ENCODE measurements around the gene TRIP10.
A peak's percentile ranks its signal among the peaks of the same experiment; 100 is the strongest.
"Not testable (repeated sequence)": the region's sequence is repeated elsewhere in the genome, so short reads cannot be mapped to it uniquely, and the experiment has no call there.

Gene TRIP10

GRCh38 chr19:6760606-6761005 is 21.1 kb downstream of the TRIP10 start:
- no peak for DNase-seq (ENCODE audit: low read depth)
- no peak overlapping the region for H3K4me3 ChIP-seq (ENCODE audit: control insufficient read depth, low read depth, low read length)
- TF ChIP-seq, protein P1, sequence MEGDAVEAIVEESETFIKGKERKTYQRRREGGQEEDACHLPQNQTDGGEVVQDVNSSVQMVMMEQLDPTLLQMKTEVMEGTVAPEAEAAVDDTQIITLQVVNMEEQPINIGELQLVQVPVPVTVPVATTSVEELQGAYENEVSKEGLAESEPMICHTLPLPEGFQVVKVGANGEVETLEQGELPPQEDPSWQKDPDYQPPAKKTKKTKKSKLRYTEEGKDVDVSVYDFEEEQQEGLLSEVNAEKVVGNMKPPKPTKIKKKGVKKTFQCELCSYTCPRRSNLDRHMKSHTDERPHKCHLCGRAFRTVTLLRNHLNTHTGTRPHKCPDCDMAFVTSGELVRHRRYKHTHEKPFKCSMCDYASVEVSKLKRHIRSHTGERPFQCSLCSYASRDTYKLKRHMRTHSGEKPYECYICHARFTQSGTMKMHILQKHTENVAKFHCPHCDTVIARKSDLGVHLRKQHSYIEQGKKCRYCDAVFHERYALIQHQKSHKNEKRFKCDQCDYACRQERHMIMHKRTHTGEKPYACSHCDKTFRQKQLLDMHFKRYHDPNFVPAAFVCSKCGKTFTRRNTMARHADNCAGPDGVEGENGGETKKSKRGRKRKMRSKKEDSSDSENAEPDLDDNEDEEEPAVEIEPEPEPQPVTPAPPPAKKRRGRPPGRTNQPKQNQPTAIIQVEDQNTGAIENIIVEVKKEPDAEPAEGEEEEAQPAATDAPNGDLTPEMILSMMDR (IDR thresholded peaks at IDR 0.05; ENCODE audit: control insufficient read depth, insufficient read depth, low read depth, low read length, missing control alignments) = no peak

DNA sequence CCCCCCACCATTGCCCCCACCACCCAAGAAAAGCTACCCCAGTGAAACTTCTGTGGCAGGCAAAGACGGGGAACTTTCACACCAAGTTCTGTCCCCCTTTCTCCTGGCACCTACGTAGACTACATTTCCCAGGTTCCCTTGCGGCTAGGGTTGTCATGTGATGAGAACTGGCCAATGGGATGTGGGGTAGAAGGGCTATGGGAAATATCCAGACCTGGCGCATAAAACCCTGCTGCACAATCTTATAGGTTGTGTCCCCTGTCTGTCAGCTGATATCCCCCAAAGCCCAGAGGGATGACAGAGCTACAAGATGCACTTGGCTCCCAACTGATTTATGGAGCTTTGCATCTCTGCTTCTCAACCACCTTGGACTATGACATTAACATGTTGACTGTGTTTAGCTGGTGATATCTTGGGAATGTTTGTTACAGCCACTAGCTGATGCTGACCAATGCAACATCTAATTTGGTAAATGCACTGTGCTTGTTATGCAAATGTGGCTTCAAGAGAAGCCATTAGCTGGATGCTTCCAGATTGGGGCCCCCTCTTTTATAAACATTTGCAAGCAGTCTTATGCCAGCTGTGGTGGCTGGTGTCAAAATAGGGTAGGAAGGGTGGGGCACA is 21.7 kb downstream of the TRIP10 start:
- DNase-seq (ENCODE audit: low read depth) = no peak
- TF ChIP-seq, protein P1 (IDR thresholded peaks at IDR 0.05; ENCODE audit: control insufficient read depth, insufficient read depth, low read depth, low read length, missing control alignments) = no peak
- H3K4me3 ChIP-seq (ENCODE audit: control insufficient read depth, low read depth, low read length) = no peak overlapping the region

GRCh38 chr19:6762253-6762797 is 22.8 kb downstream of the TRIP10 start:
- not testable (repeated sequence) for DNase-seq (ENCODE audit: low read depth); H3K4me3 ChIP-seq (ENCODE audit: control insufficient read depth, low read depth, low read length)

GRCh38 chr19:6765738-6766356 is 26.4 kb downstream of the TRIP10 start:
- DNase-seq (ENCODE audit: low read depth) = no peak
- H3K4me3 ChIP-seq (ENCODE audit: control insufficient read depth, low read depth, low read length) = no peak overlapping the region
- TF ChIP-seq, protein P1 (IDR thresholded peaks at IDR 0.05; ENCODE audit: control insufficient read depth, insufficient read depth, low read depth, low read length, missing control alignments) = peak; percentile 3

DNA sequence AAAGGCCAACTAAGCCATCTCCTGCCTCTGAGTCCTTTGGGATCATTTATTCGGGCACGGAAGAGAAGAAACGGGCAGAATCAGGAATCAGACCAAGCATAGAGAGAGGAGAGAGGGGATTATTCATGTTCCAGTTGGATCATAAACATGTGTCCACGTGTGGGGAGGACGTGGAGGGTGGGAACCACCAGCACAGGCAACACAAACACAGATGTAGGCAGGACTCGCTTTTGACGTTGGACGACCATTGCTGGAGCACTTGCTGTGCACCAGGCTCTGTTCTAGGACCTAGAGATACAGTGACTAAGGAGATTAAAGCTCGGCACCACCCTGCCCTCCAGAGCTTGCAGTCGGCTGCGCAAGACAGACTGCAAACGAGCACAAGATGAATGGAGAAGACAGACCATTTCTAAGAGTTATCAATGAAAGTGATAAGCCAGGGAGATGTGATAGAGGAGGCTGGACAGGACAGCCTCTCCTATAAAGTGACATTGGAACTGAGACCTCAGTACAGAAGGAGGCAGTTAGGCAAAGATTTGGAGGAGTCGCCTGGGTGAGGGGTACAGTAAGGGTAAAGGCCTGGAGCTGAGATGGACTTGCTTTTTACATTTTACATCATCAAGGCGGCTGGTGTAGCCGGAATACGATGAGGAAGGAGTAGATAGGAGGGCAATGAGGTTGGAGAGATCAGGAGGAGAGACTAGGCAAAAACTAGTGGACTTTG is 27.0 kb downstream of the TRIP10 start:
- no peak for DNase-seq (ENCODE audit: low read depth)
- H3K4me3 ChIP-seq (ENCODE audit: control insufficient read depth, low read depth, low read length) = no peak overlapping the region
- TF ChIP-seq, protein P1 (IDR thresholded peaks at IDR 0.05; ENCODE audit: control insufficient read depth, insufficient read depth, low read depth, low read length, missing control alignments) = no peak

DNA sequence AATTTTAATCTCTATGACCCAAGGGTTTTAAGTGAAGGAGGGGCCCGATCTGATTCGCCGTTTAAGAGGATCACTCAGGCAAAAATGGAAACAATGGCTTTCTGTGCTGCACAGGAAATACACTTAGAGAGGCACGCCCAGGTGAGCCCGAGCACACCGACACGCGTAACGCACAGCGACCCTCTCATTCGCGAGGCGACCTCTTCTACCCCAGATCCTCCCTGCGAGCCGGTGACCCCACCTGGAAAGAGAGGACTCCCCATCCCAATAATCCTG is 27.5 kb downstream of the TRIP10 start:
- no peak overlapping the region for H3K4me3 ChIP-seq (ENCODE audit: control insufficient read depth, low read depth, low read length)
- TF ChIP-seq, protein P1 (IDR thresholded peaks at IDR 0.05; ENCODE audit: control insufficient read depth, insufficient read depth, low read depth, low read length, missing control alignments) = no peak
- DNase-seq (ENCODE audit: low read depth) = no peak
